ENCODE results near the gene WNK2. TPM values are rescaled to one million over a fixed set of nuclear protein-coding genes. Genes with fewer than 3 reads are reported as not detected.
A peak's percentile ranks its signal among the peaks of the same experiment; 100 is the strongest.

The WNK2 gene
- total RNA-seq, 1 donor from 2014 or later = 222 TPM

DNA sequence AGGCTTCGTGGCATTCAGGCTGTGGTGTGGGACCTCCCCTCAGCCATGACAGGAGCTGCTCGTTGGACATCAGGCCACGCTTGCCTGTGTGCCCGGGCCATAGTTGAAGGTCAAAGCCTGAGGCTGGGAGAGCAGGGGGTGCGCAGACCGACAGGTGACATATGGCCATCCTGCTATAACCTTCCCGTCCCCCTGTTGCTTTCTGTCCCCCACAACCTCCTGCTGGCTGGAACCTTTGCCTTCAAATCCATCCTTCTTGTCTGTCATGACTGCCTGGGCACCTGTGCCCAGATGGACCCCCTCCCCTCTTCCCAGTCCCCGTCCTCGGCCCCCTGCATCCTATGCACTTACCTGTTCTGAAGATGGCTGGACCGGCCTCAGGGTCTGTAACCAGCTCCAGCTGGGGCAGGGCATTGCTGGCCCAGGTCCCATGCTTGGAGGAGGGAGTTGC, 83.2 kb downstream of the WNK2 start:
- intact Hi-C loops (cut with DNase I) = no loop called here
- ATAC-seq (ENCODE audit: poor library complexity) (no peak), DNase-seq (no peak)

DNA sequence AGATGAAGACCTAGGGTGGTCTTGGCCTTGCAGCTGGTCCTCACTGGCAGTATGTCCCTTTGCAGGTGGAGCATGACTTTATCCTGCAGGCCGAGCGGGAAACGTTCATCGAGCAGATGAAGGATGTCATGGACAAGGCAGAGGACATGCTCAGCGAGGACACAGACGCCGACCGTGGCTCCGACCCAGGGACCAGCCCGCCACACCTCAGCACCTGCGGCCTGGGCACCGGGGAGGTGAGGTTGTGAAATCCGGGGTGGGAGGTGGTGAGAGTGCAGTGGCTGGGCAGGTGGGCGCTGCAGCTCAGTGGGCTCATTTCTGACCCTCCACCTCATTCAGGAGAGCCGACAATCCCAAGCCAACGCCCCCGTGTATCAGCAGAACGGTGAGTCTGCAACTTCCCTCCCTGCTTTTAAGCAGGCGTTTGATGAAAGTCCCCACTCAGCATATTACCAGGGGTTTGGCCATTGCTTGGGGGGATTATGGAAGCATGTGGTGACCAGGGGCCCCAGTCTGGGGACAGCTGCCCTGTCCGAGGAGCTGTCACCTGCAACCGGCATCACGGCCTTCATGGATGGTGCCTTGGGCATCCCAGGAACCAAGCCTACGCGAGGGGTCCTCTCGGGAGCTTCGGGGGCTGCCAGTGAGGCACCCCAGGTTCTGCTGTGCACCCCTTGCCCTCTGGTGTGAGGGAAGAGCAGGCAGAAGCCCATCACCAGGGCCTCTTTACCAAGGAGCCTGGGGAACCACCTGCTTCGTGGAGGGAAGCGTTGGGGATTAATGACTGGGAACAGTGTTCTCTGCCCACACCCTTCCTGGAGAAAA, 84.0 kb downstream of the WNK2 start:
- intact Hi-C loops (cut with DNase I) = no loop called here
- no peak for DNase-seq
- no peak for ATAC-seq (ENCODE audit: poor library complexity)

DNA sequence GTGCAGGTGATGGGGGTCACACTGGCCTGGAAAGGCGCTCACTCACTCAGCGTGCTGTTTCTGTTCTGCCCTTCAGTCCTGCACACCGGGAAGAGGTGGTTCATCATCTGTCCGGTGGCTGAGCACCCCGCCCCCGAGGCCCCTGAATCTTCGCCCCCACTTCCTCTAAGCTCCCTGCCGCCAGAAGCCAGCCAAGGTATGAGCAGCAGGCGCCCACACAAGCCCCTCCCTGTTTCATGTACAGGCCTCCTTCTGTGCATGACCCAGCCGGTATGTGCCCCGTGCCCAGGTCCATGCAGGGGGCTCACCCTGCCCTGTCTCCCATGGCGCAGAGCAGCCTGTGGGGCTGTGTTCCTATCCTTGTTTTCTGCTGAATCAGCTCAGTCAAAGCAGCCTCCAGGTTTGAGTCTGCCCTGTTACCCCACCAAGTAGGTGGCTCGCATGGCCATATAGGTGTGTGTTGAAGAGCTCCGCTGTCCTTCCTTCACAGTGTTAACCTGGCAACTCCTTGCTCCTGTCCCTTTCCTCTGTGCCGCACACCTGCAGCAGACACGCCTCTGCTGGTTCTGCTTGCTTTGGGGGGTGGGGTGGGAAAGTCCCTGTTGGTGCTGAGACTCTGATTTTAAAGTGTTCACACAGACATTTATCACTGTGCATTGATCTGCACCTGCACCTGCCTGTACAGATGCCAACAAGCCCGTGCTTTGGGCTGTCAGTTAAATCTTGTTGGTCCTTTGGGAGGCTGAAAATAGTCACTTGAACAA, 84.8 kb downstream of the WNK2 start:
- no peak for ATAC-seq (ENCODE audit: poor library complexity)
- intact Hi-C loops (cut with DNase I) = no loop called here
- DNase-seq = no peak

DNA sequence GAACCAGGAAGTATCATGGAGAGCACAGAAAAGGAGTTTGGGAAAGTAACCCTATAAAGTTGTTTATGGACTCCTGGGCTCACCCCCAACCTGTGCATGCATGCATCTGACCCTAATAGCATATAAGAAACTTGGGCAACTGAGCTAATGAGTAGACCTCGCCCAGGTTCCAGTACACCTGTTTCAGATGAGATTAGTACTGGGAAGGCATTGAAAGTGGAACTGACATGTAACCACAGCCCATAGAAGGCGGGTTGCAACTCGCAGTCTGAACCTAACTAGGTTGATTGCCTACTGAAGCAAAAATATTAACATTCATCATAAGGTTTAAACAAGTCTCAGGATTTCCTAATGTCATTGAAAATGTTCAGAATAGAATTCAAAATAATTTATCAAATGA, 87.0 kb downstream of the WNK2 start:
- intact Hi-C loops (cut with DNase I) = no loop called here
- DNase-seq = no peak
- no peak for ATAC-seq (ENCODE audit: poor library complexity)

DNA sequence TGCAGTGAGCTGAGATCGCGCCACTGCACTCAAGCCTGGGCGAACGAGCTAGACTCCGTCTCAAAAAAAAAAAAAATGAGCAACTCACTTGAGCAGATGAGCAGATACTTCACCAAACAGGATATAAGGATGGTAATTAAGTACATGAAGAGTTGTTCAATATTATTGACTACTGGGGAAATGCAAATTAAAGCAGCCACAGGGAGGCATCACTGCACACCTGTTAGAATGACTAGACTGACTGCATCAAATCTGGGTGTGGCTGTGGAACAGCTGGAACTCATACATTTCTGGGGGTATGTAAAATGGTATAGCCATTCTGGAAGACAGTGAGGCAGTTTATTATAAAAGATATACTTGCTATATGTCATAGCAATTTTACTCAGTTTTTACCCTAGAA, 93.0 kb downstream of the WNK2 start:
- intact Hi-C loops (cut with DNase I) = no loop called here
- ATAC-seq (ENCODE audit: poor library complexity) (no peak), DNase-seq (no peak)

GRCh38 chr9:93278144-93278543, 94.2 kb downstream of the WNK2 start:
- no peak for DNase-seq
- intact Hi-C loops (cut with DNase I) = no loop called here
- no peak for ATAC-seq (ENCODE audit: poor library complexity)

- ATAC-seq (ENCODE audit: poor library complexity) (no peak), DNase-seq (no peak)
- intact Hi-C loops (cut with DNase I) = no loop called here
Observed at GRCh38 chr9:93280661-93281259, 96.8 kb downstream of the WNK2 start.

DNA sequence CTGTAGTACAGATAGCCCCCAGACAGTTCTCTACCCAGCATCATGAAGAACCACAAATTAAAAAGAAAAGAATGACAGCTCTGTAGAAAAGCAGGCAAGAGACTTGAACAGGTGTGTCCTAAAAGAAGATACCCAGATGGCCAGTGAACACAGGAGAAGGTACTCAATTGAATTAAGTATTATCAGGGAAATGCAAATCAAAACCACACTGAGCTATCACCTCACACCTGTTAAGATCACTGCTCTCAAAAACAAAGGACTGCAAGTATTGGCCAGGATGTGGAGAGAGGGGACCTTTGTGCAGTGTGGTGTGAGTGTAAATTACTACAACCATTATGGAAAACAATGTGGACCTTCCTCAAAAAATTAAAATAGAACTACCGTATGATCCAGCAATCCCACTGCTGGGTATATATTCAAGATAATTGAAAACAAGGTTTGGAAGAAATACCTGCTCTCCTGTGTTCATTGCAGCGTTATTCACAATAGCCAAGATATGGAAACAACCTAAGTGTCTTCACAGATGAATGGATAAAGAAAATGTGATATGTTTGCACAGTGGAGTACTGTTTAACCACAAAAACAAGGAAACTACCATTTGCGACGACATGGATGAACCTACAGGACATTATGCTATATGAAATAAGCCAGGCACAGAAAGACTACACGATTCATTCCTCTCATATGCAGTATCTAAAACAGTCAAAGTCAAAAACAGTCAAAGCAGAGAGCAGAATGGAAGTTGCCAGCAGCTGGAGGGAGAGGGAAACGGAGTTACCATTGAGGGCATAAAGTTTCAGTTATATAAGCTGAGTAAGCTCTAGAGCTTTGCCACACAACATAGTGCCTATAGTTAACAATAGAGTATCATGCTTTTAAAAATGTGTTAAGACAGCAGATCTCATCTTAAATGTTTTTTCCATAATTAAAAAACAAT, 102.6 kb downstream of the WNK2 start:
- ATAC-seq (ENCODE audit: poor library complexity) (no peak), DNase-seq (no peak)
- intact Hi-C loops (cut with DNase I) = no loop called here

DNA sequence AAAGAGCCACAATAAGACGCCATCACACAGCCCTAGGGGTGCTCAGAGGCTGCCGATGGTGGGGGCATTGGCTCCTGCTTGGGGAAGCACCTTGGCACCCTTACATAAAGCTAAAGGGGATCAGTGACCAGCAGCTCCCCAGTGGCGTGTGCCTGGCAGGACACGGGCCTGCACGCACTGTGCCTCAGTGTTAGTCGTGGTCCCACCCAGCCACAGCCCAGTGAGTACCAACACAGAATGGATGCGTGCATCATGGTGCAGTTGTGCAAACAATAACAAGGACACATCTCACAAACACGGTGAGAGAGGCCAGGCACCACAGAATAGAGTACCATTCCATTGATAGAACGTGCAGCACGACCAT, 103.2 kb downstream of the WNK2 start:
- intact Hi-C loops (cut with DNase I) = no loop called here
- DNase-seq (no peak), ATAC-seq (ENCODE audit: poor library complexity) (no peak)

DNA sequence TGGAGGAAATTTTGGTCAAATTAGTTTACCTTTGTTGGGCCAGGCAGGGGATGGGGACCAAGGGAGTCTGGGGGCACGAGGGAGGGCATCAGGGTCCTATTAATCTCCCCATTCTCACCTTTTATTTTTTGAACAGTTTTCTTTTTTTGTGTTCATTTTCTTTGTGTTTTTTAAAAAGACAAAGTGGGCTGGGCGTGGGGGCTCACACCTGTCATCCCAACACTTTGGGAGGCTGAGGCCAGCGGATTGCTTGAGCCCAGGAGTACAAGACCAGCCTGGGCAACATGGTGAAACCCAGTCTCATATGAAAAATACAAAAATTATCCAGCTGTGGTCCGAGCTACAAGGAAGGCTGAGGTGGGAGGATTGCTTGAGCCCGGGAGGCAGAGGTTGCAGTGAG, 103.7 kb downstream of the WNK2 start:
- no peak for DNase-seq
- ATAC-seq (ENCODE audit: poor library complexity) = no peak
- intact Hi-C loops (cut with DNase I) = no loop called here

DNA sequence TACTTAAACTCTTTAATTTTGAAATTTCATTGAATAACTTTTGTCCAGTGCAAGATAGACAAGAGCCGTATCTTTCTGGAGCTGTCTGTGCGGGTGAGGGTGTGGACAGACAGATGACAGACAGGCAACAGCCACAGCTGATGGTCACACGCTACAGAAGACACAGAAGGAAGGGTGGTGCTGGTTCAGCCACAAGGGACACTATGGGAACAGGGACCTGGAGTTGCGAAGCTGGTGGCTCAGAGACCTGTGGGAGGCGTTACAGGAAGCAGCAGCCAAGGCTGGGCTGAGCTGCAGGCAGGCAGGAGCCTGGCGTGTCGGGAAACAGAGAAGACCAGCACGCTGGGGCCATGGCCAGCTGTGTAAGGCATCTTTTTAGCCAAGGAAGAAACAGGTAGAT, 104.4 kb downstream of the WNK2 start:
- intact Hi-C loops (cut with DNase I) = no loop called here
- DNase-seq = no peak
- ATAC-seq (ENCODE audit: poor library complexity) = peak; percentile 78

DNA sequence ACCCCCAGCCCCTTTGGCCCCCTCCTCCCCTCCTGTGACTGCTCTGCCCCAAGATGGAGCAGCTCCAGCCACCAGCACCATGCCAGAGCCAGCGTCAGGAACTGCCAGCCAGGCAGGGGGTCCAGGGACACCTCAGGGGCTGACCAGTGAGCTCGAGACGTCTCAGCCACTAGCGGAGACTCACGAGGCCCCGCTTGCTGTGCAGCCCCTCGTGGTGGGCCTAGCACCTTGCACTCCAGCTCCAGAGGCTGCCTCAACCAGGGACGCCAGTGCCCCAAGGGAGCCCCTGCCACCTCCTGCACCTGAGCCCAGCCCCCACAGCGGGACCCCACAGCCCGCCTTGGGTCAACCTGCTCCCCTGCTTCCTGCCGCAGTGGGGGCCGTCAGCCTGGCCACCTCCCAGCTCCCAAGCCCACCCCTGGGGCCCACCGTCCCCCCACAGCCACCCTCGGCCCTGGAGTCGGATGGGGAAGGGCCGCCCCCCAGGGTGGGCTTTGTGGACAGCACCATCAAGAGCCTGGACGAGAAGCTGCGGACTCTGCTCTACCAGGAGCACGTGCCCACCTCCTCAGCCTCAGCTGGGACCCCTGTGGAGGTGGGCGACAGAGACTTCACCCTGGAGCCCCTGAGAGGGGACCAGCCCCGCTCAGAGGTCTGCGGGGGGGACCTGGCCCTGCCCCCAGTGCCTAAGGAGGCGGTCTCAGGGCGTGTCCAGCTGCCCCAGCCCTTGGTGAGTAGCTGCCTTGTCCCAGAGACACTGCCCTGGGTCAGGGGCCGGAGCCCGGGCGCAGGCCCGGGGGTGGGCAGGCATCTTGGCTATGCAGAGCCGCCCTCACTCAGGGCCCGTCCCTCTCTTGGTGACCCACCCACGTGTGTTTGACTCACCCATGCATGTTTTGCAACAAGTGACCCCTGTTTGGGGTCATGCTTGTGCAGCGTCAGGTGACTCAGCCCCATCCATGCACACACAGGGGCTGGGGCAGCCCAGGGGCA, 105.2 kb downstream of the WNK2 start:
- DNase-seq = no peak
- intact Hi-C loops (cut with DNase I) = no loop called here
- peak; percentile 7 for ATAC-seq (ENCODE audit: poor library complexity)

DNA sequence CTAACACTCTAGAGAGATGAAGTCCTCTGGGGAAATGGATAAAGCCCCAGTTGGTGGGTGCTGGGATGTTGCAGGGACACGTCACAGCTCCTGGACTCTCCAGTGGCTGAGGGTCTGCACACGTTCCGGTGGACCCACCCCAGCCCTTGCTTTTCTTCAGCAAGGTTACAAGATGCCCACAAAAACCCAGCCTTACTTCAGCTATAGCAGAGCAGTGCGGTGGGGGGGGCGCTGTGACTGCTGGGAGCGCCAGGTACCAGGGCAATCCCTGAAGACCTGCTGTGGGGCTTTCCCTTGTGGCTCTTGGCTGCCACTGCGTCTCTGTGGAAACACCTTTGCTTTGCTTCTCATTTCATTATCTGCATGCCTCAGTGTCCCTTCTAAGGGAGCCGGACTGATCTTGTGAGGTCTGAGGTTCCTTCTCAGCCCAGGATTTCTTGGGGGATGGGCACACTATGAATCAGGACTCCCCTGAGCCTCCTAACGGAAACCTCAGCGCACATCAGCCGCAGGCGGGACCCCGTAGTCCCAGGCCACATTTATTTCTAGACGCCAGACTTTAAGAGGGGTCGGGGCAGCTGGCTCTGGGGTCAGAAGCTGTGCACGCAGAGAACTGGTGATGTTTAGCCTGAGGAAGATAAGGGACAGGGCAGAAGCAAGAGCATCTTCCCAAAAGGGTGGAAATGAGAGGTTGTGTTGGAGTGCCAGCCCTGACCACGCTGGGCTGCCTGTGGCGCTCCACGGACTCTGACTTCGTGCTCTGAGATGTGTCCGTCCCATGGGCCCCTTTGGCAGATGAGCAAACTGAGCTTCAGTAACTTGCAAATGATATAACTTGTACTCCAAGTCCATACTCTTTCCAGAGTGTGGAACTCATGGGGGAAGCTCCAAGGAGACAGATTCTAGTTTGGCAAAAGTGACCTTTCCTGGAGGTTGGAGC, 106.8 kb downstream of the WNK2 start:
- intact Hi-C loops (cut with DNase I) = no loop called here
- ATAC-seq (ENCODE audit: poor library complexity) = no peak
- DNase-seq = no peak

GRCh38 chr9:93291536-93292287, 107.8 kb downstream of the WNK2 start:
- ATAC-seq (ENCODE audit: poor library complexity) (no peak), DNase-seq (no peak)
- intact Hi-C loops (cut with DNase I) = no loop called here

DNA sequence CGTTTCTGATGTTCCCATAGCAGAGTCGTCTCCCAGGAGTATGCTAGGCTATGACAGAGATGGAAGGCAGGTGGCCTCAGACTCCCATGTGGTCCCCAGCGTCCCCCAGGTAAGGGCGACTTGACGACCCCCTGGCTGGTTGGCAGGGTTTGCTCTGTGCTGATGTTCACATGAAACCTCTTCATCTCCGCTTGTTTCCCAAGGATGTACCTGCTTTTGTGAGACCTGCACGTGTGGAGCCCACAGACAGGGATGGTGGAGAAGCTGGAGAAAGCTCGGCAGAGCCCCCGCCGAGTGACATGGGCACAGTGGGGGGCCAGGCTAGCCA, 108.3 kb downstream of the WNK2 start:
- no peak for ATAC-seq (ENCODE audit: poor library complexity)
- intact Hi-C loops (cut with DNase I) = no loop called here
- DNase-seq = no peak

GRCh38 chr9:93292664-93293328, 108.9 kb downstream of the WNK2 start:
- ATAC-seq (ENCODE audit: poor library complexity) = no peak
- no peak for DNase-seq
- intact Hi-C loops (cut with DNase I) = no loop called here

All from Right ventricle myocardium superior (tissue), 1 donor.